ENCODE results near the gene ADPRM.
"Not testable (repeated sequence)": the region's sequence is repeated elsewhere in the genome, so short reads cannot be mapped to it uniquely, and the experiment has no call there.

ADPRM gene, protein sequence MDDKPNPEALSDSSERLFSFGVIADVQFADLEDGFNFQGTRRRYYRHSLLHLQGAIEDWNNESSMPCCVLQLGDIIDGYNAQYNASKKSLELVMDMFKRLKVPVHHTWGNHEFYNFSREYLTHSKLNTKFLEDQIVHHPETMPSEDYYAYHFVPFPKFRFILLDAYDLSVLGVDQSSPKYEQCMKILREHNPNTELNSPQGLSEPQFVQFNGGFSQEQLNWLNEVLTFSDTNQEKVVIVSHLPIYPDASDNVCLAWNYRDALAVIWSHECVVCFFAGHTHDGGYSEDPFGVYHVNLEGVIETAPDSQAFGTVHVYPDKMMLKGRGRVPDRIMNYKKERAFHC

DNA sequence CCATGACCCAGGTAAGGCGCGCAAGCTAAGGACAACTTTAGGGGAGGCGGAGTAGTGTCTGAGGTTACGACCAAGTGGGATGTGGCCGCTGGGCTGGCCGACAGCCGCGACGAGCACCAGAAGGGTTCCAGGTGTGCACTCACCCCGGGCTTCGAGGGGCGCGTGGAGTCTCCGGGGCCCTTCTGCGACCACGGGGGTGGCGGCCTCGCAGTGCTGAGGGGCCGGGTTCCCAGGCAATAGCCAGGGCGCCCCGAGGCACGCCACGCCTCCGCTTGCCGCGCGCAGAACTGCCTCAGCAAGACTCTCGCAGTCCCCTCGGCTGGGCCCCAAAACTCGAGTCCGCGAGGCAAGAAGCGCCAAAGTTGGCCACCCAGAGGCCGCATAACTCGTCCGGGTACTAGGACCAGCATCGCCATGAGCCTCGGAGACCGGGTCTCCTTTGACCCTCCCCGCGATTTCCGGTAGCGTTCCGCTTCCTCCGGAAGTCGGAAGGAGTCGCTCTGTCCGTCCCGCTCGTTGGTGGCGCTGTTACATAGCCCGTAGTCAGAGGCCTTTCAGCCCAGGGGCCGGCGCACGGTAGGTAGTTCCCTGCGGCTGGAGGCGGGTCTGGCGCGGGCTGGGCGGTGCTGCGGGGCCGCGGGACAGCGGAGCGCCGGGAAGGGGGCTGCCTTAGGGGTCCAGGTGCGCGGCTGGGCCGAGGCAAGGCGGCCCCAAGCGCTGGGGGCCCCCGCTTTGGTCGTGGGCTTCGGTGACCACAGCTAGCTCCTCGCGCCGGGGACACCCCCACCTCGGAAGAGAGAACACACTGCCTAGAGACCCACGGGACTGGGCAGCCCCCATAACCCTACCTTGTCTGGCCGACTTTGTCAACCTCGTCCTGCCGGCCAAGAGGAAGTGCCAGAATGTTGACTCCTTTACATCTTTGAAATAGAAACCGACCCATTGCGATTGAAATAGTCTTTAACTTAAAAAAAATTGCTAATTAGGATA is at the start of gene ADPRM, which contains the start of gene SCO1:
TSS of gene ADPRM (plus strand) at position 503 of the 990 bp plus-strand sequence. CDS start 7,333 bp downstream, outside the sequence.
TSS of gene SCO1 (minus strand) at position 442 of the 990 bp plus-strand sequence. CDS start at position 416, 26 bp downstream.
- peak; percentile 98 for ATAC-seq

DNA sequence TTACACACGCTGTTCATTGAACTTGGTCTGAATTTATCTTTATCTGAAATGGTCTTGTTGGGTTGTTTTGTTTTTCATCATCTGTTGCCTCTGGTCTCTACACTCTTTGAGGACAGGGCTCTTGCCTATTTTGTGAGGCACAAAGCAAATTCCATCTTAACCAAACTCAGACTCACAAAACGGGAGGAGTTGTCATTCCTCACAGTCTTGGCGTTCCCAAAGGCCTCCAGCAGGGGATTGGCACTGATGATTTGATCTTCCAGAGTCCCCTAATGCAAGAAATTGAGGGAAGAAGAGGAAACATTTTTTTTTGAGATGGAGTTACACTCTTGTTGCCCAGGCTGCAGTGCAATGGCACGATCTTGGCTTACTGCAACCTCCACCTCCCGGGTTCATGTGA is 49.0 kb upstream of the ADPRM start:
- no peak for ATAC-seq

DNA sequence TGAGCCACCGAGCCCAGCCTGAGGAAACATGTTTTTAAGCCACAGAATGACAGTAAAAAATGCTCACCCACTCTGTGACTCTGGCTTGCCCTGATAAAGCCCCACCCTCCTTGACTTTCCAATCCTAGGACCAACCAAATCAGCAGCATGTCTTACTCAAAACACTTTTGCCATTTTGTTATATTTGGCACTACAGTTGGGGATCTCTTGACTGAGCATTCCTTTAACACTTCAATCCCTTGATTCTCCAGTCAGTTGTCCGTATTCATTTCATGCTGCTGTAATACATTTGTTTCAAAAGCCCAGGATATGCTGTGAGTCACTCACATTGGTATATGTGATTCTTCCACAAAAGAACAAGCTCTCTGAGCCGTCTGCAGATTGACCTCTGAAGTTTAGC is 48.4 kb upstream of the ADPRM start:
- ATAC-seq = no peak

GRCh38 chr17:10649602-10650001 is 47.8 kb upstream of the ADPRM start:
- no peak for ATAC-seq

DNA sequence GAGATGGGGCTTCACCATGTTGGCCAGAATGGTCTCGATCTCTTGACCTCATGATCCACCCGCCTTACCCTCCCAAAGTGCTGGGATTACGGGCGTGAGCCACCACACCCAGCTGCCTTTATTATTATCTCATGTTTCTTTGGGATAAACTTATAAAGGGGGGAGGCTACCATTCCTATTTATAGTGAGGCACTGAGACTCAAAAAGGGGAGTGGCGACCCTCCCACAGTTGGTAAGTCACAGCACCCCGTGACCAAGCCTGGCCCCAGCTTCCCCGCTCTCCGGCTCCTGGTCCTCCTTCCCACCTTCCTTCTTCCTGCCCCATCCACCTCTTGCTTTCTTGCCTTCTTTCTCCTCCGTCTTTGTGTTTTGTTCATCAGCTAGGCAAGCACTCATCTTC is 45.5 kb upstream of the ADPRM start:
- no peak for ATAC-seq

DNA sequence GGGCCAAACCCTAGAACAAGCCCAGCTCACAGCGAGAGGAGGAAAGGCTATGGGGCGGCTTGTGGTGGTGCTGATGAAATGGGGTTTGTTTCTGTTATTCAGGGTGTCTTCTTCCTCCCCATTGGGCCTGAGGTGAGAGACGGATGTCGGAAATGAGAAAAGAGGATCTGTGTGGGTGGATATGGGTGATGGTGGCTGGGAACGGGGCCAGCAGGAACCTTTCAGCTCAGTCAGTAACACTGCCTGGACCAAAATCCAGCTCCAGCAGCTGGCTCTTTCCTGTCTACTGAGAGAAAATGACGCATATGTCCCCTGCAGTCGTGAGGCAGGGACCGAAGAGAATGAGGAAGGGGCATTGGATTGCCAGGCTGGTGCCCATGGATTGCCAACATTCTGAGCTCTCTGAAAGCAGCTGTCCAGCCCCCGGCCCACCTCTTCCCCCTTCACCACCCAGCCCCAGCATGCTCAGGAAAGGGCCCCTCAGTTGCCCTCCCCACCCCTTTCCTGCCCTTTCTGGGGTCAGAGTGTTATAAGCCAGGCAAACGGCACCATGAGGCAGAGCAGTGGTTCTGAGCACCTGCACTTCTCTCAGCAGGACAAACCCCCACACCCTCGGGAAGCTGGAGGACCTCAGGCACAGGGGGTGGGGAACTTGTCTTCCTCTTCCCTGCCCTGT is 44.3 kb upstream of the ADPRM start:
- ATAC-seq = no peak

GRCh38 chr17:10653987-10654386 is 43.4 kb upstream of the ADPRM start:
- ATAC-seq = no peak

- ATAC-seq = no peak
Measured at GRCh38 chr17:10657148-10657547, 40.2 kb upstream of the ADPRM start, which contains the start of gene MYH3. TSS of gene MYH3 (minus strand) at chr17:10657309. CDS start at chr17:10655064, 2,245 bp downstream.

GRCh38 chr17:10657879-10658278 is 39.5 kb upstream of the ADPRM start:
- no peak for ATAC-seq

GRCh38 chr17:10661437-10661836 is 36.0 kb upstream of the ADPRM start:
- ATAC-seq = no peak

DNA sequence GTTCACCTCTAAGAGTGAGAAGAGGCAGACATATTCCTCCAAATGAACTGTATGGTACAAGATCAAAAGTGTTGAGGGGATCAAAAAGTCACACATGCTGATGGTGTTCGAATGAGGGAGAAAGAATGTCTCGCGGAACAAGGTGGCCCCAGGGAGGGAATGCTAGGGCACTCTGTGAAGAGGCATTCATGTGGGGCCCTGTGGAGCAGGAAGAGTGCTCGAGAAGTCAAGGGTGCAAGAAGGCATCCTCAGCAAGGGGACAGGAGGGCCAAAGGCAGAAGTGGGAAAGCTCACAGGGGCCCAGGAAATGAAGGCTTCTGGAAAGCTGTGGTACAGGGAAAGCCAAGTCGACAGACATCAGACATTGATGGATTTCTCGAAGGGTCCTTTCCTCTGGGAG is 34.2 kb upstream of the ADPRM start:
- ATAC-seq = no peak

- no peak for ATAC-seq
Measured at GRCh38 chr17:10664571-10664970, 32.8 kb upstream of the ADPRM start.

- no peak for ATAC-seq
Measured at GRCh38 chr17:10666906-10667305, 30.5 kb upstream of the ADPRM start.

- no peak for ATAC-seq
Measured at GRCh38 chr17:10668775-10669174, 28.6 kb upstream of the ADPRM start.

- ATAC-seq = no peak
Measured at GRCh38 chr17:10673312-10673711, 24.1 kb upstream of the ADPRM start.

GRCh38 chr17:10674704-10675103 is 22.7 kb upstream of the ADPRM start:
- no peak for ATAC-seq

DNA sequence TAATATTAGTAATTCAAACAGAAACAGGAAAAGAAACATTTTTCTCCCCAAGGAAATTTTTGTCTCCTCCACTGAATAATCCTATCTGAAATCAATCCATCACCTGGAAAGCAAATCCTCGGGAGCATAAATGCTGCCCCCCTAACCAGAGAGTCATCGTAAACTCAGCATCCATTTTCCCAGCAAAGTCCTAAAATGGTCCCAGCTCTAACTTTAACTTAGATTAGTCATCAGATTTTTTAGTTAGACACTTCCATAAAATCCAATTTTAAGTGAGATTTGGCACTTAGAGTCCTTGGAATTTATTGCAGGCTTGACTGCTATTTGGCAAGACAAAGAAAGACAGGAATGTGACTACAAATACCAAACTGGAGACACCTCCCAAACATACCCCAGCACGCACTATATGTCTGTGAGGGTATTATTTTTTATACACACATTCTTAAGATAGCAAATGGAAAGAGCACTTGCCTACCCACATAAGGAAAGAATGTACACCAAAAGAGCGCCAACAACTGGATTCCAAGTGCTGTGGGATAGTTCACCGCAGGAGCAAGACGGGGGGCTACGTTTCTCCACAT is 15.4 kb upstream of the ADPRM start:
- ATAC-seq = no peak

DNA sequence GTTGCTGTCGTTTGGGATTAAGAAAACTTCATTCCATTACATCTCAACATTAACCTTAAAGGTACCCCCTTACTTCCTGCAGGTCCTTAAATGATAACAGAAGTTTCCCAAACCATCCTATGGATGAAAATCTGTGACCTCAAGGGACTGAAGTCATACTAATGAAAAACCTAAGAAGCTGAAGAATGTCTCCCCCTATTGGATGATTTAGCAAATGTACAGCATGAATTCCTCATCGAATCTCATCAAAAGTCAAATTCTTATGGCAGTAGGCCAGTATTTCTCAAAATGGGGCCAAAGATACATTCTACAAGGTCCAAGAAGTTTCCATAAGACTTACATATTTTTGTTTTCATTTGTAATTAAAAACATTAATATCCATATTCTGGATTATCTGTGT is 13.5 kb upstream of the ADPRM start:
- ATAC-seq = no peak

DNA sequence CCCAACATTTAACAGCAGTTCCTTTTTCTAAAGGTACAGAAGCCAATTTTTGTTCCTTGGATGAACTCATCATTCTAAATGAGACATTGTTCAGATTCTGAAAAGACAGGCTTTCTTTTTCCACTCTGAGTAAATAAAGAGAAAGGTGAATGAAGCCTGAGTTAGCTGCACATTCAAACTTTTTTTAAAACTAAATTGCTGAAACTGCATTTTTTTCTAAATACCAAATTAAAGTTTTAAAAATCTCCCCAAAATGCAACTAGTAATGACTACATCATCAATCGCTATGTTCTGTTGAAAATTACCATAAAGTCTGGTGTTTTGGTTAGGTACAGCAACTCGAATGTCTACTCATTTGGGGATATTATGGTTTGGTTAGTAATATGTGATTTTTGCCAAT is 9.9 kb upstream of the ADPRM start:
- no peak for ATAC-seq

DNA sequence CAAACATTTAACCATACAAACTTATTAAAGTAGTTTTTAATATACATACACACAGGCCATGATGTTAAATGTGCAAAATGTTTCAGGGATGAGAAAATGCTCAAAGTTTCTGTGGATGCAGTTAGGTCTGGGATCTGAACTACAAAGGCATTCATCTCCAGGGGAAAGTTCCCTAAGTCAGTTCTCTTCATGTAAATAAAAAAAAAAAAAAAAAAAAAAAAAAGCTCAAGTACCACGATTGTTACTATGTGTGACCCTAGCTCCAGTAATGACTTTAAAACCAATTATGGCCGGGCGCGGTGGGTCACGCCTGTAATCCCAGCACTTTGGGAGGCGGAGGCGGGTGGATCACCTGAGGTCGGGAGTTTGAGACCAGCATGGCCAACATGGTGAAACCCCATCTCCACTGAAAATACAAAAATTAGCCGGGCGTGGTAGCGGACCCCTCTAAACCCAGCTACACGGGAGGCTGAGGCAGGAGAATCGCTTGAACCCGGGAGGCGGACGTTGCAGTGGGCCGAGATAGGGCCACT is 1.5 kb upstream of the ADPRM start:
- ATAC-seq = not testable (repeated sequence)

DNA sequence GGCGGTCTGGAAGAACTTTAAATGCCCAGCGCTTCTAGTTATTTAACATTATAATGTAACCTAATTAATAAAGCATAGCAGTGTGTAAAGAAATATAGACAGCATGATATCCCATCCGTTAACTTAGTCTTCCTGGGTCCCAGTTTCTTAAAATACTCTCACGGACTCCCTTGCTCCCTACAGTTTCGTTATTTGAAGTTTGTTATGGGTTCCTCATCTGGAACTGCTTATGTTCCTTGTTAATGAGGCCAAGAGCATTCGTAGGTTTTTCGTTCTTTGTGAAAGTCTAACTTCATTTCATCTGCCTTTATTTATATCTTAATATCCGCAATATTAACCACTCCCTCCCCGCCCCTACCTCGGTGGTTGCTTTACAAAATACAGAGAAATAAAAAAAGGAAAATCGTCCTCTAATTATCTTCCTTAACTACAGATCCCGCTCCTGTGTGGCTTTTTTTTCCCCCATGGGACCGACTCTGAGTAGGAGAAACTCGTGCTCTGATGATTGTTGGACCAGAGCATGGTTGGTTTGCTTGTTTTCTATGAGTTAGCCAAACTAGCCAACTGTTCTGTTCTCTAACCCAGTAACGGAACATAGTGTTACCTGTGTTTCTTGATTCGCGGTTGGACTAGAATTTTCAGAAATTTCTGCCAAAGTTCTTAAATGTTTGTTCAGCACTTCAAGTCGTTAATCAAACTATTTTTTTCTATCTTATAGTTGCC is 863 bp downstream of the ADPRM start:
- no peak for ATAC-seq

DNA sequence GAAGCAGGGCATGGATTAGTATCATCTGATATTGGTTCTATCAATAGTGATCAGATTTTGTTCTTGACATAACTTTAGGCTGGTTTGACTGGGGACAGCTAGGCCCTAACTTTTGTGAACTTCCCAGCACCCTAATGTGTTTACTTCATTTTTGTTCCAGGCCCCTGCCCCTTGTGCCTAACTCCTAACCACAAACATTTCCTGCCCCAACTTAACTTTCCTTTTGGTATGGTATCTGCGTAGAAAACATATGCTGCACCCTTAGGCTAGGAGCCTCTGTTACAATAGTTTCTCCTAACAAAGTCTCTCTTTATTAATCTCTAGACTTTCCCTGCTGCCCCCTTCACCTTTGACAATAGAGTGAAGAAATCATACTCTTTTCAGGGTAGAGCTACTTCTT is 2.5 kb downstream of the ADPRM start:
- ATAC-seq = no peak
